ENCODE measurements around the gene PIH1D1. TPM values are rescaled to one million over a fixed set of nuclear protein-coding genes. Genes with fewer than 3 reads are reported as not detected.

Gene PIH1D1
- 92.5 to 93.8 TPM (median 93.2 TPM) in 5 replicates for total RNA-seq (2022; extraction: Qiagen RNA extraction; ENCODE audit: low read depth)

GRCh38 chr19:49451430-49452181, at the start of gene PIH1D1:
Gene PIH1D1, minus strand, starts transcription at chr19:49451814. Its CDS starts 240 bp downstream, at chr19:49451574.

GRCh38 chr19:49487277-49488045, 35.8 kb upstream of the PIH1D1 start, which contains the start of gene RPL13A:
Gene RPL13A, plus strand, starts transcription at chr19:49487608. Its CDS starts 22 bp downstream, at chr19:49487630.

GRCh38 chr19:49473868-49474541, 22.4 kb upstream of the PIH1D1 start, which contains the start of gene FLT3LG:
Gene FLT3LG, plus strand, starts transcription at chr19:49474215. Its CDS starts 425 bp downstream, at chr19:49474640.

GRCh38 chr19:49453013-49453756, 1.6 kb upstream of the PIH1D1 start, which contains the start of gene ALDH16A1:
Gene ALDH16A1, plus strand, starts transcription at chr19:49453225. Its CDS starts 107 bp downstream, at chr19:49453332.

GRCh38 chr19:49441210-49441959, 10.2 kb downstream of the PIH1D1 start, which contains the start of gene SLC17A7:
Gene SLC17A7, minus strand, starts transcription at chr19:49441527. Its CDS starts 148 bp downstream, at chr19:49441379.

GRCh38 chr19:49425178-49425577, 26.4 kb downstream of the PIH1D1 start, which contains the start of gene GFY:
Gene GFY, plus strand, starts transcription at chr19:49425388. Its CDS starts 1,043 bp downstream, at chr19:49426431.

GRCh38 chr19:49423071-49423984, 28.3 kb downstream of the PIH1D1 start, which contains the start of gene PTH2:
Gene PTH2, minus strand, starts transcription at chr19:49423441. Its CDS starts 102 bp downstream, at chr19:49423339.

Other genes starting within 250 kb of the PIH1D1 start
- gene SLC6A16, start 126.6 kb downstream of the PIH1D1 start, total RNA-seq (2022; extraction: Qiagen RNA extraction; ENCODE audit: low read depth): 0.60 to 1.3 TPM (median 0.90 TPM) in 5 replicates
- 0.13 TPM in 1 of 5 replicates, not detected in the others for gene CD37, start 116.4 kb downstream of the PIH1D1 start, total RNA-seq (2022; extraction: Qiagen RNA extraction; ENCODE audit: low read depth)
- gene TEAD2, start 89.4 kb downstream of the PIH1D1 start, total RNA-seq (2022; extraction: Qiagen RNA extraction; ENCODE audit: low read depth): 13.1 to 20.4 TPM (median 16.7 TPM) in 5 replicates
- 0.80 to 0.86 TPM in 2 of 5 replicates, not detected in the others for gene DKKL1, start 87.9 kb downstream of the PIH1D1 start, total RNA-seq (2022; extraction: Qiagen RNA extraction; ENCODE audit: low read depth)
- gene KASH5, start 63.6 kb downstream of the PIH1D1 start, total RNA-seq (2022; extraction: Qiagen RNA extraction; ENCODE audit: low read depth): not detected in 5 replicates
- not detected in 5 replicates for gene PTH2, start 28.4 kb downstream of the PIH1D1 start, total RNA-seq (2022; extraction: Qiagen RNA extraction; ENCODE audit: low read depth)
- 0.14 to 0.39 TPM (median 0.20 TPM) in 3 of 5 replicates, not detected in the others for gene GFY, start 26.4 kb downstream of the PIH1D1 start, total RNA-seq (2022; extraction: Qiagen RNA extraction; ENCODE audit: low read depth)
- 0.24 to 0.81 TPM (median 0.51 TPM) in 5 replicates for gene SLC17A7, start 10.3 kb downstream of the PIH1D1 start, total RNA-seq (2022; extraction: Qiagen RNA extraction; ENCODE audit: low read depth)
- gene ALDH16A1, start 1.4 kb upstream of the PIH1D1 start, total RNA-seq (2022; extraction: Qiagen RNA extraction; ENCODE audit: low read depth): 12.1 to 27.7 TPM (median 25.8 TPM) in 5 replicates
- 0.70 to 1.6 TPM (median 1.1 TPM) in 5 replicates for gene FLT3LG, start 22.4 kb upstream of the PIH1D1 start, total RNA-seq (2022; extraction: Qiagen RNA extraction; ENCODE audit: low read depth)
- gene RPL13A, start 35.8 kb upstream of the PIH1D1 start, total RNA-seq (2022; extraction: Qiagen RNA extraction; ENCODE audit: low read depth): 3,231 to 4,145 TPM (median 3,896 TPM) in 5 replicates
- gene RPS11, start 44.6 kb upstream of the PIH1D1 start, total RNA-seq (2022; extraction: Qiagen RNA extraction; ENCODE audit: low read depth): 3,660 to 4,645 TPM (median 3,818 TPM) in 5 replicates
- gene FCGRT, start 60.8 kb upstream of the PIH1D1 start, total RNA-seq (2022; extraction: Qiagen RNA extraction; ENCODE audit: low read depth): 21.1 to 29.8 TPM (median 28.8 TPM) in 5 replicates
- gene RCN3, start 76.2 kb upstream of the PIH1D1 start, total RNA-seq (2022; extraction: Qiagen RNA extraction; ENCODE audit: low read depth): 2.0 to 2.8 TPM (median 2.7 TPM) in 5 replicates
- 69.9 to 115 TPM (median 107 TPM) in 5 replicates for gene NOSIP, start 128.7 kb upstream of the PIH1D1 start, total RNA-seq (2022; extraction: Qiagen RNA extraction; ENCODE audit: low read depth)
- gene PRRG2, start 129.5 kb upstream of the PIH1D1 start, total RNA-seq (2022; extraction: Qiagen RNA extraction; ENCODE audit: low read depth): 0.39 to 1.1 TPM (median 0.94 TPM) in 5 replicates
- 20.1 to 39.3 TPM (median 34.5 TPM) in 5 replicates for gene PRR12, start 139.4 kb upstream of the PIH1D1 start, total RNA-seq (2022; extraction: Qiagen RNA extraction; ENCODE audit: low read depth)
- gene RRAS, start 188.3 kb upstream of the PIH1D1 start, total RNA-seq (2022; extraction: Qiagen RNA extraction; ENCODE audit: low read depth): 70.1 to 151 TPM (median 135 TPM) in 5 replicates
- 32.3 to 79.6 TPM (median 75.1 TPM) in 5 replicates for gene SCAF1, start 190.4 kb upstream of the PIH1D1 start, total RNA-seq (2022; extraction: Qiagen RNA extraction; ENCODE audit: low read depth)
- 69.2 to 108 TPM (median 102 TPM) in 5 replicates for gene IRF3, start 214.0 kb upstream of the PIH1D1 start, total RNA-seq (2022; extraction: Qiagen RNA extraction; ENCODE audit: low read depth)
- 49.1 to 71.5 TPM (median 65.4 TPM) in 5 replicates for gene BCL2L12, start 214.1 kb upstream of the PIH1D1 start, total RNA-seq (2022; extraction: Qiagen RNA extraction; ENCODE audit: low read depth)
- 329 to 426 TPM (median 425 TPM) in 5 replicates for gene PRMT1, start 225.5 kb upstream of the PIH1D1 start, total RNA-seq (2022; extraction: Qiagen RNA extraction; ENCODE audit: low read depth)
- 2.7 to 6.9 TPM (median 5.7 TPM) in 5 replicates for gene ADM5, start 237.8 kb upstream of the PIH1D1 start, total RNA-seq (2022; extraction: Qiagen RNA extraction; ENCODE audit: low read depth)
- 11.4 to 14.4 TPM (median 13.4 TPM) in 5 replicates for gene CPT1C, start 239.3 kb upstream of the PIH1D1 start, total RNA-seq (2022; extraction: Qiagen RNA extraction; ENCODE audit: low read depth)

Data from A549 treated with ZK216348 at 1 μM for 4 hours (cell line).